ENCODE data around the gene MRPL19.

Gene MRPL19

GRCh38 chr2:75646090-75646582 lies 447 bp upstream of the MRPL19 start:
- H3K36me3 ChIP-seq = peaks cover 5% of the 10 kb centered on the region
- H3K4me1 ChIP-seq (ENCODE audit: control insufficient read depth in 1 of 2, insufficient read depth in 1 of 2, low read depth in 1 of 2, low read length in 1 of 2) = peaks cover 6 to 10% of the 10 kb centered on the region in 2 experiments
- H3K27ac ChIP-seq = no peak overlapping the region
- H3K4me3 ChIP-seq (ENCODE audit: low read depth in 1 of 2, low read length in 1 of 2) = peak overlapping the region; percentile 71 to 78
- TF ChIP-seq, protein P1, sequence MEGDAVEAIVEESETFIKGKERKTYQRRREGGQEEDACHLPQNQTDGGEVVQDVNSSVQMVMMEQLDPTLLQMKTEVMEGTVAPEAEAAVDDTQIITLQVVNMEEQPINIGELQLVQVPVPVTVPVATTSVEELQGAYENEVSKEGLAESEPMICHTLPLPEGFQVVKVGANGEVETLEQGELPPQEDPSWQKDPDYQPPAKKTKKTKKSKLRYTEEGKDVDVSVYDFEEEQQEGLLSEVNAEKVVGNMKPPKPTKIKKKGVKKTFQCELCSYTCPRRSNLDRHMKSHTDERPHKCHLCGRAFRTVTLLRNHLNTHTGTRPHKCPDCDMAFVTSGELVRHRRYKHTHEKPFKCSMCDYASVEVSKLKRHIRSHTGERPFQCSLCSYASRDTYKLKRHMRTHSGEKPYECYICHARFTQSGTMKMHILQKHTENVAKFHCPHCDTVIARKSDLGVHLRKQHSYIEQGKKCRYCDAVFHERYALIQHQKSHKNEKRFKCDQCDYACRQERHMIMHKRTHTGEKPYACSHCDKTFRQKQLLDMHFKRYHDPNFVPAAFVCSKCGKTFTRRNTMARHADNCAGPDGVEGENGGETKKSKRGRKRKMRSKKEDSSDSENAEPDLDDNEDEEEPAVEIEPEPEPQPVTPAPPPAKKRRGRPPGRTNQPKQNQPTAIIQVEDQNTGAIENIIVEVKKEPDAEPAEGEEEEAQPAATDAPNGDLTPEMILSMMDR (IDR thresholded peaks at IDR 0.05) = no peak
- H3K27me3 ChIP-seq = no peaks in the 10 kb centered on the region
- H3K9me3 ChIP-seq = no peaks in the 10 kb centered on the region

DNA sequence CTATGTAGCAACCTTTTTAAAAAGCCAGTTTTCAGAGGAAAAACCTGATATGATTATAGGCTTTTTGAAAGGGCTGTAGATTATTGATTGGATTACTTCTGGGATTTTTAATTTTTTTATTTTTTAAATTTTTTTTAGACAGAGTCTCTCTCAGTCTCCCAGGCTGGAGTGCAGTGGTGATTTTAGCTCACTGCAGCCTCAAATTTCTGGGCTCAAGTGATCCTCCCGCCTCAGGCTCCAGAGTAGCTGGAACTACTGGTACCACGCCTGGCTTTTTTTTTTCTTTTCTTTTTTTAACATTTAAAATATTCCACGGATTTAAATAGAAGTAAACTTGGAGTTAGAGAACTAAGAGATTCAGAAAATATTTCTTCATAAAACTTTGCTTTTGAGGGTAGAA lies 1.2 kb downstream of the MRPL19 start:
- TF ChIP-seq, protein P1 (IDR thresholded peaks at IDR 0.05) = no peak
- H3K36me3 ChIP-seq = peaks cover 22% of the 10 kb centered on the region
- no peaks in the 10 kb centered on the region for H3K9me3 ChIP-seq
- no peak overlapping the region for H3K27ac ChIP-seq
- no peak overlapping the region for H3K4me3 ChIP-seq (ENCODE audit: low read depth in 1 of 2, low read length in 1 of 2)
- H3K27me3 ChIP-seq = no peaks in the 10 kb centered on the region
- peaks cover 6 to 10% of the 10 kb centered on the region in 2 experiments for H3K4me1 ChIP-seq (ENCODE audit: control insufficient read depth in 1 of 2, insufficient read depth in 1 of 2, low read depth in 1 of 2, low read length in 1 of 2)

- Histone ChIP-seq H3K9me3 (no peaks in the 10 kb centered on the region), H3K27me3 (no peaks in the 10 kb centered on the region), H3K36me3 (peaks cover 41% of the 10 kb centered on the region), H3K4me1 (ENCODE audit: control insufficient read depth in 1 of 2, insufficient read depth in 1 of 2, low read depth in 1 of 2, low read length in 1 of 2) (peaks cover 17 to 22% of the 10 kb centered on the region in 2 experiments), H3K4me3 (ENCODE audit: low read depth in 1 of 2, low read length in 1 of 2) (no peak overlapping the region), H3K27ac (no peak overlapping the region)
- TF ChIP-seq, protein P1 (IDR thresholded peaks at IDR 0.05) = no peak
Observed at GRCh38 chr2:75654012-75654411, 7.4 kb downstream of the MRPL19 start.

DNA sequence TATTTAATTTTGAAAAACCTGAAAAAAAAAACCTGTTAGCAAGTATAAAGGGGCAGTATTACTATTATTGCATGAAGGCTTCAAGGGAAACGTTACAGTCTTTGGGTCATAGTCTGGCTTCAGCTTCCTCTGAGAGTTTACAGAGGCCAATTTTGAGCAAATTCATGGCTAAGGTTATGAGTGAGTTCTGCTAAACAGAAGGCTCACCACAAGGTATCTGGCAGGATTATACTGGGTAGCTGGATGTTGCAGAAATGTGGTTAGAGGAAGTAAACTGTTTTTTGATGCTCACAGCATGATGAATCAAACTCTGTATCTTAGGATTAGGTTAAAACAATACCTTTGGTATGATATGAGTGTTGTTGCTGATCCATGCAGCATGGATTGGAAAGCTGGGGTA lies 9.3 kb downstream of the MRPL19 start:
- H3K27me3 ChIP-seq = no peaks in the 10 kb centered on the region
- peaks cover 38% of the 10 kb centered on the region for H3K36me3 ChIP-seq
- H3K9me3 ChIP-seq = no peaks in the 10 kb centered on the region
- no peak overlapping the region for H3K4me3 ChIP-seq (ENCODE audit: low read depth in 1 of 2, low read length in 1 of 2)
- no peak overlapping the region for H3K27ac ChIP-seq
- H3K4me1 ChIP-seq (ENCODE audit: control insufficient read depth in 1 of 2, insufficient read depth in 1 of 2, low read depth in 1 of 2, low read length in 1 of 2) = peaks cover 17 to 22% of the 10 kb centered on the region in 2 experiments
- TF ChIP-seq, protein P1 (IDR thresholded peaks at IDR 0.05) = no peak

GRCh38 chr2:75656563-75656962 lies 10.0 kb downstream of the MRPL19 start:
- H3K4me1 ChIP-seq (ENCODE audit: control insufficient read depth in 1 of 2, insufficient read depth in 1 of 2, low read depth in 1 of 2, low read length in 1 of 2) = peaks cover 17 to 22% of the 10 kb centered on the region in 2 experiments
- H3K9me3 ChIP-seq = no peaks in the 10 kb centered on the region
- no peak overlapping the region for H3K4me3 ChIP-seq (ENCODE audit: low read depth in 1 of 2, low read length in 1 of 2)
- H3K27me3 ChIP-seq = no peaks in the 10 kb centered on the region
- peaks cover 32% of the 10 kb centered on the region for H3K36me3 ChIP-seq
- TF ChIP-seq, protein P1 (IDR thresholded peaks at IDR 0.05) = no peak
- H3K27ac ChIP-seq = no peak overlapping the region

All from neutrophil (primary cell).